ENCODE data around the gene GRAMD2A.

Gene GRAMD2A

DNA sequence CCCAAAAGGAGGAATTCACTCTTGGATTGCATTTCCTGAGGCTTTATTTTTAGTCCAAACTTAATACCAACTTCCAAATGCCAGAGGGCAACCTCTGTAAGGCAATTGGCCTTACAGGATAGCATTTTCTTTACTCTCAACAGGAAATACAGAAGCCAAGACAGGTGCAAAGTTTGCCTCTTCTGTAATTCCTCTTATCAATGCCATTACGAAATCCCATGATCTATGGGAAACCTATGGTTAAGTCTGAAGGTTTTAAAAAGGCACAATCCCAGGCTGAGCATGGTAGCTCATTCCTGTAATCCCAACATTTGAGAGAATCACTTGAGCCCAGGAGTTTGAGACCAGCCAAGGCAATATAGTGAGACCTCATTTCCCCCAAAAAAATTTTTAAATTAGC is 18.5 kb upstream of the GRAMD2A start:
- DNase-seq, result no peak

- DNase-seq, result no peak
Observed at GRCh38 chr15:72207558-72208085, 10.0 kb upstream of the GRAMD2A start.

DNA sequence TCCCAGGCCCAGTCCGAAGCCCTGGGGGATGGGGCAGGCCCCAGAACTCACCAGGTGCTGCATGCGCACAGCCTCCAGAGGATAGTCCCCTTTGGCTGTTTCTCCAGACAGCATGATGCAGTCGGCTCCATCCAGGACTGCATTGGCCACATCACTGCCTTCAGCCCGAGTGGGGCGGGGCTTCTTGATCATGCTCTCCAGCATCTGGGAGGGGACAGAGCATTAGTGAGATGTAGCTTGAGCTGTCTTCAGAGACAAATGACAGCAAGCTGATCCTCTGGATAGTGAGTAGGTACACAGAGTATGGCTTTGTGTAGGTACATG is 9.1 kb upstream of the GRAMD2A start:
- DNase-seq, result no peak

GRCh38 chr15:72205896-72206676 is 8.5 kb upstream of the GRAMD2A start:
- no peak for DNase-seq

DNA sequence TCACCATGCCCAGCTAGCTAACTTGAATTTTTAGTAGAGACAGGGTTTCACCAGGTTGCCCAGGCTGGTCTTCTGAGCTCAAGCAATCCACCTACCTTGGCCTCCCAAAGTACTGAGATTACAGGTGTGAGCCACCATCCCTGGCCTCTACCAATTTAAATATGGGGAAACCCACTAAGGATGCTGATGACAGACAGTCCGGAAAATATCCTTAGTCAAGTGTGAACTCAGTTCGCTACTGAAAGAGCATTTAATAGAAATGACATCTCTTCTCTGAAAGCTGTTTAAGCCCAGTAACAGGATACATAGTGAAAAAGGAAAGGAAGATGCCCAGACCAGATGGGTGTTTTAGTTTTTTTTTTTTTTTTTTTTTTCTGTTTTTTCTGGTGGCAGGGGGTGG is 7.7 kb upstream of the GRAMD2A start:
- DNase-seq, result no peak

DNA sequence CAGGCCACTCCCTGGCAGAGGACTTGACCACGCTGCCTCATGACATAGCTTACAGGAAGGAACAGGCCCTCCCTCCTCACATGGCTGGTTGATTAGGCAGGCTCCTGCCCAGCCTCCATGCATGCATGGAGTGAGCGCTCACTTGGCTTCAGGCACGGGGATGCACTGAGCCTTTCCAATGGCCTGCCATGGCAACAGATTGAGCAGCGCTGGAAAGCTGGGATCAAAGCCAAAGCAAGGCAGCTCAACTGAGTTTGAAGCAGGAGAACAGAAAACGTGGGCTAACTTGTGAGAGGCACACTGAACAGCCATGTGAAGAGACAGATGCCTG is 5.9 kb upstream of the GRAMD2A start:
- no peak for DNase-seq

GRCh38 chr15:72202801-72203506 is 5.4 kb upstream of the GRAMD2A start:
- DNase-seq, result no peak

- no peak for DNase-seq
Observed at GRCh38 chr15:72202302-72202701, 4.7 kb upstream of the GRAMD2A start.

- DNase-seq, result no peak
Observed at GRCh38 chr15:72201391-72201921, 3.9 kb upstream of the GRAMD2A start.

- DNase-seq, result no peak
Observed at GRCh38 chr15:72200395-72201237, 3.0 kb upstream of the GRAMD2A start.

GRCh38 chr15:72199721-72200212 is 2.2 kb upstream of the GRAMD2A start:
- DNase-seq, result peak; percentile 74 to 80

DNA sequence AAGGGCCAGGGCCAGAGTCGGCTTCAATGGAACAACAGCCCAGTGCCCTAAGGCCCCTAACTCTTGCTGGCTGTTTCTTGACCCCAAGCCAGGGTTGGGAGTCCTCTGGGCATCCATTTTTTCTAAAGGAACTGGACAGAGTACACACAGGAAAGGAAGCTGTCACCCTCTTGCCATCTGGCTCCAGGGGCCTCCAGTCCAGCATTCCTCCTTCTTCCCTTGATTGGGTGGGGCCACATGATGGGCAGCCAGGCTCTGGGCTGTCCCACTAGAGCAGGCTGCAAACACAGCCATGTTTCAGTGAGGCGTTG is 1.6 kb upstream of the GRAMD2A start:
- no peak for DNase-seq

GRCh38 chr15:72198356-72199204 is 993 bp upstream of the GRAMD2A start:
- no peak for DNase-seq

DNA sequence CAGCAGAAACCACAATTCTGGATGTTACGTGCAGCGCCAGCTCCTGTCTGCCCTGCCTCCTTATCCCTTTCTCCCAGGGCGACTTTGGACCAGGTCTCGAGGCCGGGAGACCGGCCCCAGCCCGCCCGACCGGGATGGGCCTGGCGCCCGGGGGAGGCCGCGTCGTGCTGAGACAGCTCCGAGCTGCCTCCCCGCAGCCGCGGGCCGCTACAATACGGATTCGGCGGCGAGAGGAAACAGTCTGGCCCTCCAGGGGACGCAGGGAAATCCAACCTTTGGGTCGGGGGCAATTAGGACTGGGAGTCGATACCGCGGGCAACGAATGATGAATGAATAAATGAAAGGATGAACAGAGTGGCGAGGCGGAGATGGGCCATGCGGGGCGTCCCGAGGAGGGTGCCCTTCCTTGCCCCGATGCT is 537 bp downstream of the GRAMD2A start:
- no peak for DNase-seq

DNA sequence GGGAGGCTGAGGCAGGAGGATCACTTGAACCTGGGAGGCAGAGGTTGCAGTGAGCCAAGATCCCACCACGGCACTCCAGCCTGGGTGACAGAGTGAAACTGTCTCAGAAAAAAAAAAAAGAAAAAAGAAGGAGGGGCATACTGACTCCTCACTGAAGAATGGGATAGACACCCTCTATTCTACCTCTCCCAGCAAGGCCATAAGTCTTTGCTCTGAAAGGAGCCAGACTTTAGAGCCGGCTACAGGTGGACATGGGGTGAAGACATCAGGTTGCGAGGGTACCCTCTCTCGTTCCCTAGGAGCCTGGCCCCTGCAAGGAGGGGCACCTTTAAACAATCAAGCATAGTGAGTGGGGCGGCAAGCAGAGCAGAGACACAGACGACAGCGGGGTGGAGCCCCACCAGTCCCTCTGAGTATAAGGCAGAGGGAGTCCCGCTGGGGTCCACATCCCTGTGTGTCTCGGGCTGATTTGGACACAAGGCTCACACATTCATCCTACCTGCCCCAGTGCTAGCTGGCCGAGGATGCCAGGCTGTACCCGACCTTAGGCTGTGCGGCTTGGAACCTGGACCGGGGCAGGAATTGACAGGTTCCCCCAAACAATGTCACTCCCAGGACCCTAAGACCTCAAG is 1.1 kb downstream of the GRAMD2A start:
- no peak for DNase-seq

DNA sequence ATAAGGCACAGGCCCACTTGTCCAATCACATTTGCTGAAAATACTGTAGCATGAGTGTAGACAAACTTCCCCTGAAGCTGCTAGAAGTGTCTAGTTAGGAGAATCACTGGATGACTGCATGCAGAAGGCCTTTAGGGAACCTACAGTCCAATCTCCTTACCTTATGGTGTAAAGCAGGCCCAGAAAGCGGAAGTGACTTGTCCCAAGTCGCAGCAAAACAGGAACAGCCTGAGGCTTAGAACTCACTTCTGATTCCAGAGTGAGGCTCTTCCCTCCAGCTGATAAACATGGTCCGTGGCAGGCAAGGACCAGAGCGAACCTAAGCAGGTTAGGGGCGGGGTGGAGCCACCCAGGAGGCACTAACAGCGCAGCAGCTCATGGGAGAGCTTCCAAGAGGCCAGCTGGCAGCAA is 2.5 kb downstream of the GRAMD2A start:
- DNase-seq, result peak; percentile 12 to 58

GRCh38 chr15:72193836-72194396 is 3.7 kb downstream of the GRAMD2A start:
- DNase-seq, result no peak

- DNase-seq, result no peak
Observed at GRCh38 chr15:72192416-72192815, 5.2 kb downstream of the GRAMD2A start.

DNA sequence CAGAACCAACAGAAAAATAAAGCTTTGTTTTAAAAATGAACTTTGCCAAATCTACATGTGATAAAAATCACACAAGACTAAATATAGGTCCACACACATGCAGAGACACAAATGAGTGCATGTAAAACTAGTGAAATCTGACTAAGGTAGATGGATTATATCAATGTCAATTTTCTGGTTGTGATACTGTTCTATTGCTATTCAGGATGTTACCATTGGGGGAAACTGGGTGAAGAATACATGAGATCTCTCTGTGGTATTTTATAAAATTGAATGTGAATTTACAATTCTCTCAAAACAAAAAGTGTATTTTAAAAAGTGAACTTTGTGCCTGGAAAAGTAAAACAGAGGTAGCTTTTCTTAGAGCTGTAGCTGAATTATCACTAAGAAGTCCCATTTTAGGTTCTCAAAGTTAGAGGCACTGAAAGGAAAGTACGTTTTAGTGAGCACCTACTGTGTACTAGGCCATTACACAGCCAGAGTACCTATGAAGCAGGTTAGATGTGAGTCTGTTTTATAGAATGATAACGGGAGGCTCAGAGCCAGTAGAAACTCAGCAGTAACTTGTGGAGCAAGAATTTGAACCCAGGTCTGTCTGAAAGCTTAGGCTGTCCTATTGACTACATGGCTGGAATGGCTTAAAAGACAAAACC is 8.2 kb downstream of the GRAMD2A start:
- no peak for DNase-seq

- DNase-seq, result no peak
Observed at GRCh38 chr15:72184165-72184811, 13.3 kb downstream of the GRAMD2A start.
